K562 (cell line): ENCODE data around the gene AUNIP. TPM values are rescaled to one million over a fixed set of nuclear protein-coding genes. Genes with fewer than 3 reads are reported as not detected.
A peak's percentile ranks its signal among the peaks of the same experiment; 100 is the strongest.

Experiments used
- ELF1 ChIP-seq: fragments of 200-800 bp; sonication (Bioruptor generic); IDR thresholded peaks from 2 replicates; pipeline ENCODE4 v1.6.1; 2016; ENCODE audit warnings: missing genetic modification characterization, missing compliant biosample characterization
- FOSL1 ChIP-seq: fragments of 200-800 bp; sonication (Bioruptor generic); conservative IDR thresholded peaks from 2 replicates; pipeline ENCODE4 v1.6.1; 2016; ENCODE audit warnings: missing genetic modification characterization, missing compliant biosample characterization
- HNRNPK ChIP-seq: fragments of 200-400 bp; formaldehyde crosslinking; IDR thresholded peaks from one replicate; pipeline ENCODE4 v1.6.1; 2018; ENCODE audit warnings: mild to moderate bottlenecking, low read depth, low read length; ENCODE audit not compliant: poor library complexity, severe bottlenecking
- POLR2A ChIP-seq: fragments of 450-650 bp; conservative IDR thresholded peaks from 2 replicates; pipeline ENCODE4 v1.6.1; 2016
- PPARD ChIP-seq: fragments of 250-450 bp; sonication (Bioruptor Pico); IDR thresholded peaks from 2 replicates; pipeline ENCODE4 v1.8.0; 2022; ENCODE audit warnings: inconsistent platforms, mild to moderate bottlenecking, moderate library complexity
- PTTG1 ChIP-seq: fragments of 450-650 bp; IDR thresholded peaks from 2 replicates; pipeline ENCODE4 v1.6.1; 2016; ENCODE audit warnings: low read depth, mild to moderate bottlenecking, missing genetic modification characterization, missing compliant biosample characterization
- RBM14 ChIP-seq: fragments of 200-400 bp; formaldehyde crosslinking; IDR thresholded peaks from 2 replicates; pipeline ENCODE4 v1.6.1; 2018; ENCODE audit warnings: low read depth, mild to moderate bottlenecking, low read length, moderate library complexity, borderline replicate concordance; ENCODE audit not compliant: insufficient read depth
- SIX5 ChIP-seq, 2 experiments: IDR thresholded peaks; 2 replicates each; pipeline ENCODE4 v1.6.1; 2011; ENCODE audit warnings: low read length in 2 of 2, borderline replicate concordance in 1 of 2, low read depth in 1 of 2, mild to moderate bottlenecking in 1 of 2, moderate library complexity in 1 of 2; ENCODE audit not compliant: insufficient read depth in 1 of 2
- SRSF7 ChIP-seq: fragments of 200-400 bp; formaldehyde crosslinking; optimal IDR thresholded peaks from 2 replicates; pipeline ENCODE3; 2017; ENCODE audit warnings: mild to moderate bottlenecking, low read depth, low read length
- THRAP3 ChIP-seq: fragments of 450-650 bp; IDR thresholded peaks from 2 replicates; pipeline ENCODE4 v1.6.1; 2016; ENCODE audit warnings: mild to moderate bottlenecking, inconsistent platforms, borderline replicate concordance
- ZNF12 ChIP-seq: sonication (generic); formaldehyde crosslinking; IDR thresholded peaks from 2 replicates; pipeline ENCODE4 v1.4.0; 2020; ENCODE audit warnings: mild to moderate bottlenecking, missing genetic modification reagents
- ZNF561 ChIP-seq: fragments of 450-650 bp; formaldehyde crosslinking; conservative IDR thresholded peaks from 2 replicates; pipeline ENCODE4 v1.4.0; 2020; ENCODE audit warnings: mild to moderate bottlenecking, moderate library complexity
- polyA plus RNA-seq, 8 experiments: library from polyadenylated mRNA; depleted of rRNA in 4 of 8; stranded (reverse) in 5 of 8; unstranded in 3 of 8; fragments of >200 nt; fragmentation: Nextera tagmentation in 2 of 8; fragmentation: Illumina TruSeq in 1 of 8; extraction: Ambion mirVana in 2 of 8; extraction: Trizol in 1 of 8; gene quantifications; 2 replicates each; pipeline versions ENCODE4 v1.2.1 to v1.2.3, GENCODE V29; 2011 to 2014; ENCODE audit warnings: inconsistent platforms in 1 of 8, missing spikeins in 1 of 8
- total RNA-seq, 7 experiments: library from RNA; depleted of rRNA in 6 of 7; stranded (reverse); fragments of >200 nt in 6 of 7; fragmentation: Illumina TruSeq in 2 of 7; extraction: Trizol in 2 of 7; gene quantifications; 2 replicates each; pipeline versions ENCODE4 v1.2.1 to v1.2.3, GENCODE V29; 2011 to 2021; ENCODE audit warnings: low replicate concordance in 1 of 7
- TF ChIP-seq, protein P1 (sequence below): fragments of 200-400 bp; formaldehyde crosslinking; IDR thresholded peaks from 2 replicates; pipeline ENCODE4 v1.6.1; 2017; ENCODE audit warnings: mild to moderate bottlenecking, low read depth, low read length, moderate library complexity
- TF ChIP-seq, protein P2 (sequence below): fragments of 450-650 bp; IDR thresholded peaks from 2 replicates; pipeline ENCODE4 v1.6.1; 2016
- TF ChIP-seq, protein P3 (sequence below): fragments of 450-650 bp; IDR thresholded peaks from 2 replicates; pipeline ENCODE4 v1.6.1; 2016; ENCODE audit warnings: low read depth

Gene AUNIP
- total and polyA plus RNA-seq, 9 of the 15 experiments (the other 6 are each of a cell fraction or from before 2014, with no cell fraction given) = 12.1 to 53.8 (median 47.1) TPM

DNA sequence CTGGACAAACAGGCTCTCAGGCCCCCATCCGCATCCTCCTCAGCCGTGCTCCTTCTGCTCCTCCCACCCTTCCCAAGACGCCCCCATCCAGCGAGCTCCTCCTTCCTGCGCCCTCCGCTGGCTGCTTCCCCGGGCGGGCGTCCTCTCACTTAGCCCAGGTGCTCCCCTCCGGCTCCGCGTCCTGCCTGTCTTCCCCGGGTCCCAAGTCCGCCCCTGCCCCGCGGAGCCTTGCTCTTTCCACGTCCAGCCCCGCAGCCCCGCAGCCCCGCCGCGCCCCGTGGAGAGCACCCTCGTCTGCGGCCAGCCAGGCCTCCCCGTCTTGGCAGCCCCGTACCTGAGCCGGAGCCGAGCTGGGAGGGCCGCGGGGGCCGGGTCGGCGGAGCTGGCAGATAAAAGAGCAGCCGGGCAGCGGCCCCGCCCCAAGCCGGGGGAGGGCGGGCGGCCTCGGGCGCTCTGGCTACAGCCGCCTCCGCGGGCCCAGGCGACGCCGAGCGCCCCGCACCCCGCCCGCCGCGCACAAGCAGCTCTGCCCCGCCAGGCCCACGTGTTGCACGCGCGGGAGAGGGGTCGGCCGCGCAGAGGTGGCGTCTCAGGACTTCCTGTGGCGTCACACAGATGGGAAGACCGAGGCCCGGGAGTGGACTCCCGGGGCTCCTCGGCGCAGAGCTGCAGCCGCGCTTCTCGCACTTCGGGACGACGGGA is 16.0 kb upstream of the AUNIP start, which contains the start of gene PAQR7 (continued):
- TF ChIP-seq, protein P1, sequence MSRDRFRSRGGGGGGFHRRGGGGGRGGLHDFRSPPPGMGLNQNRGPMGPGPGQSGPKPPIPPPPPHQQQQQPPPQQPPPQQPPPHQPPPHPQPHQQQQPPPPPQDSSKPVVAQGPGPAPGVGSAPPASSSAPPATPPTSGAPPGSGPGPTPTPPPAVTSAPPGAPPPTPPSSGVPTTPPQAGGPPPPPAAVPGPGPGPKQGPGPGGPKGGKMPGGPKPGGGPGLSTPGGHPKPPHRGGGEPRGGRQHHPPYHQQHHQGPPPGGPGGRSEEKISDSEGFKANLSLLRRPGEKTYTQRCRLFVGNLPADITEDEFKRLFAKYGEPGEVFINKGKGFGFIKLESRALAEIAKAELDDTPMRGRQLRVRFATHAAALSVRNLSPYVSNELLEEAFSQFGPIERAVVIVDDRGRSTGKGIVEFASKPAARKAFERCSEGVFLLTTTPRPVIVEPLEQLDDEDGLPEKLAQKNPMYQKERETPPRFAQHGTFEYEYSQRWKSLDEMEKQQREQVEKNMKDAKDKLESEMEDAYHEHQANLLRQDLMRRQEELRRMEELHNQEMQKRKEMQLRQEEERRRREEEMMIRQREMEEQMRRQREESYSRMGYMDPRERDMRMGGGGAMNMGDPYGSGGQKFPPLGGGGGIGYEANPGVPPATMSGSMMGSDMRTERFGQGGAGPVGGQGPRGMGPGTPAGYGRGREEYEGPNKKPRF = no peak
- TF ChIP-seq ZNF12 = no peak
- no peak for TF ChIP-seq SRSF7
- TF ChIP-seq PTTG1 (tag) = no peak
- TF ChIP-seq FOSL1 (tag) = no peak; the same call in 1 of the 2 replicates
- TF ChIP-seq PPARD = no peak
- TF ChIP-seq, protein P2, sequence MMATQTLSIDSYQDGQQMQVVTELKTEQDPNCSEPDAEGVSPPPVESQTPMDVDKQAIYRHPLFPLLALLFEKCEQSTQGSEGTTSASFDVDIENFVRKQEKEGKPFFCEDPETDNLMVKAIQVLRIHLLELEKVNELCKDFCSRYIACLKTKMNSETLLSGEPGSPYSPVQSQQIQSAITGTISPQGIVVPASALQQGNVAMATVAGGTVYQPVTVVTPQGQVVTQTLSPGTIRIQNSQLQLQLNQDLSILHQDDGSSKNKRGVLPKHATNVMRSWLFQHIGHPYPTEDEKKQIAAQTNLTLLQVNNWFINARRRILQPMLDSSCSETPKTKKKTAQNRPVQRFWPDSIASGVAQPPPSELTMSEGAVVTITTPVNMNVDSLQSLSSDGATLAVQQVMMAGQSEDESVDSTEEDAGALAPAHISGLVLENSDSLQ = peak; percentile 57
- no peak for TF ChIP-seq ELF1 (tag)
- TF ChIP-seq RBM14 = no peak
- TF ChIP-seq ZNF561 (CRISPR knock-in tag) = no peak
- TF ChIP-seq, protein P3, sequence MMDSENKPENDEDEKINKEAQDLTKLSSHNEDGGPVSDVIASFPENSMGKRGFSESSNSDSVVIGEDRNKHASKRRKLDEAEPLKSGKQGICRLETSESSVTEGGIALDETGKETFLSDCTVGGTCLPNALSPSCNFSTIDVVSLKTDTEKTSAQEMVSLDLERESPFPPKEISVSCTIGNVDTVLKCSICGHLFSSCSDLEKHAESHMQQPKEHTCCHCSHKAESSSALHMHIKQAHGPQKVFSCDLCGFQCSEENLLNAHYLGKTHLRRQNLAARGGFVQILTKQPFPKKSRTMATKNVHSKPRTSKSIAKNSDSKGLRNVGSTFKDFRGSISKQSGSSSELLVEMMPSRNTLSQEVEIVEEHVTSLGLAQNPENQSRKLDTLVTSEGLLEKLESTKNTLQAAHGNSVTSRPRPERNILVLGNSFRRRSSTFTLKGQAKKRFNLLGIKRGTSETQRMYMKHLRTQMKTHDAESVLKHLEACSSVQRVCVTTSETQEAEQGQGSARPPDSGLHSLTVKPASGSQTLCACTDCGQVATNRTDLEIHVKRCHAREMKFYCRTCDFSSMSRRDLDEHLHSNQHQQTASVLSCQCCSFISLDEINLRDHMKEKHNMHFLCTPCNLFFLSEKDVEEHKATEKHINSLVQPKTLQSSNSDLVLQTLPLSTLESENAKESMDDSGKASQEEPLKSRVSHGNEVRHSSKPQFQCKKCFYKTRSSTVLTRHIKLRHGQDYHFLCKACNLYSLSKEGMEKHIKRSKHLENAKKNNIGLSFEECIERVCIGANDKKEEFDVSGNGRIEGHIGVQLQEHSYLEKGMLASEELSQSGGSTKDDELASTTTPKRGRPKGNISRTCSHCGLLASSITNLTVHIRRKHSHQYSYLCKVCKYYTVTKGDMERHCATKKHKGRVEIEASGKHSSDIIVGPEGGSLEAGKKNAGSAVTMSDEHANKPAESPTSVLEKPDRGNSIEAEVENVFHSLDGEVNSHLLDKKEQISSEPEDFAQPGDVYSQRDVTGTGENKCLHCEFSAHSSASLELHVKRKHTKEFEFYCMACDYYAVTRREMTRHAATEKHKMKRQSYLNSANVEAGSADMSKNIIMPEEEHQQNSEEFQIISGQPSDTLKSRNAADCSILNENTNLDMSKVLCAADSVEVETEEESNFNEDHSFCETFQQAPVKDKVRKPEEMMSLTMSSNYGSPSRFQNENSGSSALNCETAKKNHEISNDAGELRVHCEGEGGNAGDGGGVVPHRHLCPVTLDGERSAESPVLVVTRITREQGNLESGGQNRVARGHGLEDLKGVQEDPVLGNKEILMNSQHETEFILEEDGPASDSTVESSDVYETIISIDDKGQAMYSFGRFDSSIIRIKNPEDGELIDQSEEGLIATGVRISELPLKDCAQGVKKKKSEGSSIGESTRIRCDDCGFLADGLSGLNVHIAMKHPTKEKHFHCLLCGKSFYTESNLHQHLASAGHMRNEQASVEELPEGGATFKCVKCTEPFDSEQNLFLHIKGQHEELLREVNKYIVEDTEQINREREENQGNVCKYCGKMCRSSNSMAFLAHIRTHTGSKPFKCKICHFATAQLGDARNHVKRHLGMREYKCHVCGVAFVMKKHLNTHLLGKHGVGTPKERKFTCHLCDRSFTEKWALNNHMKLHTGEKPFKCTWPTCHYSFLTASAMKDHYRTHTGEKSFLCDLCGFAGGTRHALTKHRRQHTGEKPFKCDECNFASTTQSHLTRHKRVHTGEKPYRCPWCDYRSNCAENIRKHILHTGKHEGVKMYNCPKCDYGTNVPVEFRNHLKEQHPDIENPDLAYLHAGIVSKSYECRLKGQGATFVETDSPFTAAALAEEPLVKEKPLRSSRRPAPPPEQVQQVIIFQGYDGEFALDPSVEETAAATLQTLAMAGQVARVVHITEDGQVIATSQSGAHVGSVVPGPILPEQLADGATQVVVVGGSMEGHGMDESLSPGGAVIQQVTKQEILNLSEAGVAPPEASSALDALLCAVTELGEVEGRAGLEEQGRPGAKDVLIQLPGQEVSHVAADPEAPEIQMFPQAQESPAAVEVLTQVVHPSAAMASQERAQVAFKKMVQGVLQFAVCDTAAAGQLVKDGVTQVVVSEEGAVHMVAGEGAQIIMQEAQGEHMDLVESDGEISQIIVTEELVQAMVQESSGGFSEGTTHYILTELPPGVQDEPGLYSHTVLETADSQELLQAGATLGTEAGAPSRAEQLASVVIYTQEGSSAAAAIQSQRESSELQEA = no peak
- TF ChIP-seq THRAP3 = no peak
- TF ChIP-seq SIX5 (IDR thresholded peaks at IDR 0.05; ENCODE audit: borderline replicate concordance in 1 of 2, insufficient read depth in 1 of 2, low read depth in 1 of 2, low read length in 2 of 2) = no peak
- TF ChIP-seq POLR2A = peak; percentile 70
- TF ChIP-seq HNRNPK = no peak
